Stromal cell of bone marrow (primary cell): ENCODE measurements around the gene GPR157.

Source experiments
- DNase-seq: peaks from one replicate; pipeline ENCODE4 v3.0.0-alpha.2; 2012; ENCODE audit warnings: low read depth

Gene GPR157

GRCh38 chr1:9062021-9062471 lies 66.9 kb downstream of the GPR157 start:
- peak; percentile 57 for DNase-seq

- no peak for DNase-seq
Observed at GRCh38 chr1:9061252-9061960, 67.5 kb downstream of the GPR157 start.

DNA sequence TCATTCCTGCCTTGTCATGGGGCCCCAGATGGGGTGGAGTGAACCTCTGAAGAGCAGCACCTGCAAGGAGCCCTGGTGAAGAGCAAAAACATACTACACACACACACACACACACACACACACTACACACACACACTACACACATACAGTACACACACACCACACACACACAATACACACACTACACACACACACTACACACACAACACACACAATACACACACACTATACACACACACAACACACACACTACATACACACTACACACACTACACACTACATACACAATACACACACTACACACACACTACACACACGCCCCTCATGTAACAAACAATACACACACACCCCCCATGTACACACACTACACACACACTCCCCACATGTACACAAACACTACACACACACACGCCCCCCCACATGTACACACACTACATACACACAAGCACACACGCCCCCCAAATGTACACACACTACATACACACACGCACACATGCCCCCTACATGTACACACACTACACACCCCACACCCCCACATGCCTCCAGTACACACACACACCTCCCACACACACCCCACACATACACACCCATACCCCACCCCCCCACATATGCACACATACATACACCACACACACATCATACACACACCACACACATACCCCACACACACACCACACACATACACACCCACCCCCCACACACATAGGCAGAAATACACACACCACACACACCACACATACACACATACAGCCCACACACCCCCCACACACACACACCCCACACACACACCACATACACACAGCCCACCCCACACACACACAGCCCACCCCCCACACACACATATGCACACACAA lies 68.8 kb downstream of the GPR157 start:
- no peak for DNase-seq

- no peak for DNase-seq
Observed at GRCh38 chr1:9058465-9058864, 70.4 kb downstream of the GPR157 start.

GRCh38 chr1:9057851-9058250 lies 71.1 kb downstream of the GPR157 start:
- DNase-seq = no peak

- no peak for DNase-seq
Observed at GRCh38 chr1:9052272-9053049, 76.4 kb downstream of the GPR157 start.

DNA sequence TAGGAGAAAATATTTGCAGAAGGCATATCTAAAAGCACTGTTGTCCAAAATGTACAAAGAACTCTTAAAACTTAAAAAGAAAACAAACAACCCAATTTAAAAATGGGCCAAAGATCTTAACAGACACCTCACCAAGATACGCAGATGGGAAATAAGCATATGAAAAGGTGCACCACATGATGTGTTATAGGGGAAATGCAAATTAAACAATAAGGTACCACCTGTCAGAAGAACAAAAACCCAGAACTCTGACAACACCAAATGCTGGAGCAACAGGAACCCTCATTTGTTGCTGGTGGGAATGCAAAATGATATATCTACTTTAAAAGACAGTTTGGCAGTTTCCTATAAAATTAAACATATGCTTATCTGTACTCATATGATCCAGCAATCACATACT lies 77.5 kb downstream of the GPR157 start:
- no peak for DNase-seq

GRCh38 chr1:9050803-9051202 lies 78.1 kb downstream of the GPR157 start:
- DNase-seq = no peak
